Stimulated activated CD8-positive, alpha-beta memory T cell treated with anti-CD3 and anti-CD28 coated beads, Interleukin-7, amount 100 ng/mL, for 4 hours (primary cell): ENCODE measurements around the gene PSMC2.
"Not testable (repeated sequence)": the region's sequence is repeated elsewhere in the genome, so short reads cannot be mapped to it uniquely, and the experiment has no call there.

ENCODE experiments used
- DNase-seq, 2 donors: peaks; one replicate each; pipeline ENCODE4 v3.0.0-alpha.2; 2020; ENCODE audit warnings: low read depth in 2 of 2

Gene PSMC2

GRCh38 chr7:103379270-103379975, 32.0 kb downstream of the PSMC2 start:
- DNase-seq, result no peak

- DNase-seq, result no peak
Observed at GRCh38 chr7:103380395-103381191, 33.1 kb downstream of the PSMC2 start.

GRCh38 chr7:103381280-103382031, 34.0 kb downstream of the PSMC2 start:
- no peak for DNase-seq

GRCh38 chr7:103382032-103382402, 34.6 kb downstream of the PSMC2 start:
- no peak for DNase-seq

GRCh38 chr7:103387242-103387641, 39.8 kb downstream of the PSMC2 start:
- no peak for DNase-seq

GRCh38 chr7:103388469-103389140, 41.2 kb downstream of the PSMC2 start:
- DNase-seq, result no peak

- no peak for DNase-seq
Observed at GRCh38 chr7:103389263-103389662, 41.8 kb downstream of the PSMC2 start.

GRCh38 chr7:103391150-103391549, 43.7 kb downstream of the PSMC2 start:
- no peak for DNase-seq

- no peak for DNase-seq
Observed at GRCh38 chr7:103391976-103392375, 44.5 kb downstream of the PSMC2 start.

GRCh38 chr7:103394566-103394965, 47.1 kb downstream of the PSMC2 start:
- DNase-seq, result no peak

GRCh38 chr7:103395071-103395470, 47.6 kb downstream of the PSMC2 start:
- no peak for DNase-seq

- no peak for DNase-seq
Observed at GRCh38 chr7:103396471-103396870, 49.0 kb downstream of the PSMC2 start.

GRCh38 chr7:103398483-103399127, 51.2 kb downstream of the PSMC2 start:
- no peak for DNase-seq

- DNase-seq, result not testable (repeated sequence)
Observed at GRCh38 chr7:103399687-103400086, 52.2 kb downstream of the PSMC2 start.

GRCh38 chr7:103405789-103406613, 58.6 kb downstream of the PSMC2 start:
- DNase-seq, result not testable (repeated sequence)

- no peak for DNase-seq
Observed at GRCh38 chr7:103412151-103412550, 64.7 kb downstream of the PSMC2 start.

GRCh38 chr7:103413407-103413806, 66.0 kb downstream of the PSMC2 start:
- DNase-seq, result no peak

GRCh38 chr7:103418241-103418640, 70.8 kb downstream of the PSMC2 start:
- no peak for DNase-seq
